Stimulated activated CD8-positive, alpha-beta memory T cell treated with anti-CD3 and anti-CD28 coated beads, Interleukin-7, amount 100 ng/mL, for 24 hours (primary cell): Measurements from ENCODE around the gene ADAMTS17.
"Not testable (repeated sequence)": the region's sequence is repeated elsewhere in the genome, so short reads cannot be mapped to it uniquely, and the experiment has no call there.

Source experiments
- DNase-seq: peaks from one replicate; pipeline ENCODE4 v3.0.0-alpha.2; 2020; ENCODE audit warnings: low read depth

The ADAMTS17 gene

GRCh38 chr15:99955181-99955525, 386.6 kb downstream of the ADAMTS17 start:
- DNase-seq = no peak

- no peak for DNase-seq
Observed at GRCh38 chr15:99954361-99955180, 387.2 kb downstream of the ADAMTS17 start.

- DNase-seq = no peak
Observed at GRCh38 chr15:99953886-99954285, 387.9 kb downstream of the ADAMTS17 start.

GRCh38 chr15:99951511-99951910, 390.3 kb downstream of the ADAMTS17 start:
- no peak for DNase-seq

GRCh38 chr15:99944131-99944530, 397.6 kb downstream of the ADAMTS17 start:
- DNase-seq = no peak

- DNase-seq = no peak
Observed at GRCh38 chr15:99943466-99943865, 398.3 kb downstream of the ADAMTS17 start.

GRCh38 chr15:99932676-99933402, 408.9 kb downstream of the ADAMTS17 start:
- DNase-seq = no peak

GRCh38 chr15:99931703-99932603, 409.8 kb downstream of the ADAMTS17 start:
- no peak for DNase-seq

- no peak for DNase-seq
Observed at GRCh38 chr15:99930696-99931095, 411.1 kb downstream of the ADAMTS17 start.

GRCh38 chr15:99929266-99929665, 412.5 kb downstream of the ADAMTS17 start:
- DNase-seq = no peak

- DNase-seq = peak; percentile 75
Observed at GRCh38 chr15:99928429-99928981, 413.3 kb downstream of the ADAMTS17 start.

GRCh38 chr15:99926532-99926931, 415.2 kb downstream of the ADAMTS17 start:
- DNase-seq = not testable (repeated sequence)

GRCh38 chr15:99925661-99926461, 415.9 kb downstream of the ADAMTS17 start:
- peak; percentile 32 for DNase-seq

GRCh38 chr15:99923711-99924110, 418.1 kb downstream of the ADAMTS17 start:
- no peak for DNase-seq
